ENCODE data around the gene CHN2.

DNA sequence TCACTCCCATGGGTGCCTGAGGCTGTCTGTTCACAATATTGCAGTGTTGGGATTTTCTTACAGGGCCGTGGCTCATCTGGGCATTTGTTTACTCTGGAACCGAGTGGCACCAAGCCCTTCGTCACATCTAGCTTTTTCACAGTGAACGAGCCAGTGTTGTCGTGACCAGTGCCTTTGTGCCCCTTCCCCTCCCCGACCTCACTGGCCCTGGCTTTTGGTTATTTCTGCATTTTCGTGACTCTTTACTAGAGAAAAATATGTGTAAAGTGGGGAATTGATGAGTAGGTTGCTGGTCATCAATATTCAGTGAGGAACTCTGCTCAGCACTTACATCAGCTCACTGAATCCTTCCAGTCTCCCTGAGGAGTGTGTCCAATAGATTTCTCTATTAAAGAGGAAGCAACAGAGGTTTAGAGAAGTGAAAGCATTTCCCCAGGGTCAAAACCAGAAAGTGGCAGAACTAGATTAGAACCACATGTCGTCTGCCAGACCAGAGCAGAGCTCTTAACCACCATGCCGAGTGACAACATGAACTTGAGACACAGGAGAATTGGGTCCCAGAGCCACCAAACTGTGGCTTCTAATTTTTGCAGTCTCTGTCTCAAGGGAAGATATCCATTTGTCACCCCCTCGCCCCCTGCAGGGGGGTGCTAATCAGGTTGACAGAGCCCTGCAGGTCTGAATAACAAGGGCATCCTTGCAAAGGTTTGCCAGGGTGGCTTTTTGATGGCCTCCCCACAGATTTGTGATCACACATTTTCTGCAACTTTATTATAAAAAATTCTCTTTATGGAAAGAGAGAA is 125.3 kb downstream of the CHN2 start:
- TF ChIP-seq POLR2AphosphoS5 (IDR thresholded peaks at IDR 0.05) (no peak), POLR2A (IDR thresholded peaks at IDR 0.05) (no peak), EP300 (IDR thresholded peaks at IDR 0.05) (no peak)
- TF ChIP-seq, protein P1, sequence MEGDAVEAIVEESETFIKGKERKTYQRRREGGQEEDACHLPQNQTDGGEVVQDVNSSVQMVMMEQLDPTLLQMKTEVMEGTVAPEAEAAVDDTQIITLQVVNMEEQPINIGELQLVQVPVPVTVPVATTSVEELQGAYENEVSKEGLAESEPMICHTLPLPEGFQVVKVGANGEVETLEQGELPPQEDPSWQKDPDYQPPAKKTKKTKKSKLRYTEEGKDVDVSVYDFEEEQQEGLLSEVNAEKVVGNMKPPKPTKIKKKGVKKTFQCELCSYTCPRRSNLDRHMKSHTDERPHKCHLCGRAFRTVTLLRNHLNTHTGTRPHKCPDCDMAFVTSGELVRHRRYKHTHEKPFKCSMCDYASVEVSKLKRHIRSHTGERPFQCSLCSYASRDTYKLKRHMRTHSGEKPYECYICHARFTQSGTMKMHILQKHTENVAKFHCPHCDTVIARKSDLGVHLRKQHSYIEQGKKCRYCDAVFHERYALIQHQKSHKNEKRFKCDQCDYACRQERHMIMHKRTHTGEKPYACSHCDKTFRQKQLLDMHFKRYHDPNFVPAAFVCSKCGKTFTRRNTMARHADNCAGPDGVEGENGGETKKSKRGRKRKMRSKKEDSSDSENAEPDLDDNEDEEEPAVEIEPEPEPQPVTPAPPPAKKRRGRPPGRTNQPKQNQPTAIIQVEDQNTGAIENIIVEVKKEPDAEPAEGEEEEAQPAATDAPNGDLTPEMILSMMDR (IDR thresholded peaks at IDR 0.05), result no peak

All from upper lobe of left lung (tissue), 4 donors.